Measurements from ENCODE around the gene FOXI1.

Gene FOXI1

GRCh38 chr5:170126061-170126460, 20.4 kb downstream of the FOXI1 start:
- DNase-seq (ENCODE audit: low read depth), result no peak
- no peak overlapping the region for H3K4me3 ChIP-seq (ENCODE audit: low read length)
- no peak for TF ChIP-seq CTCF (IDR thresholded peaks at IDR 0.05; ENCODE audit: insufficient read depth, low read depth, low read length, missing control alignments)

GRCh38 chr5:170126626-170127025, 20.9 kb downstream of the FOXI1 start:
- H3K4me3 ChIP-seq (ENCODE audit: low read length), result no peak overlapping the region
- no peak for TF ChIP-seq CTCF (IDR thresholded peaks at IDR 0.05; ENCODE audit: insufficient read depth, low read depth, low read length, missing control alignments)
- DNase-seq (ENCODE audit: low read depth), result no peak

- no peak overlapping the region for H3K4me3 ChIP-seq (ENCODE audit: low read length)
- no peak for DNase-seq (ENCODE audit: low read depth)
- TF ChIP-seq CTCF (IDR thresholded peaks at IDR 0.05; ENCODE audit: insufficient read depth, low read depth, low read length, missing control alignments), result no peak
Measured at GRCh38 chr5:170131235-170131634, 25.5 kb downstream of the FOXI1 start.

DNA sequence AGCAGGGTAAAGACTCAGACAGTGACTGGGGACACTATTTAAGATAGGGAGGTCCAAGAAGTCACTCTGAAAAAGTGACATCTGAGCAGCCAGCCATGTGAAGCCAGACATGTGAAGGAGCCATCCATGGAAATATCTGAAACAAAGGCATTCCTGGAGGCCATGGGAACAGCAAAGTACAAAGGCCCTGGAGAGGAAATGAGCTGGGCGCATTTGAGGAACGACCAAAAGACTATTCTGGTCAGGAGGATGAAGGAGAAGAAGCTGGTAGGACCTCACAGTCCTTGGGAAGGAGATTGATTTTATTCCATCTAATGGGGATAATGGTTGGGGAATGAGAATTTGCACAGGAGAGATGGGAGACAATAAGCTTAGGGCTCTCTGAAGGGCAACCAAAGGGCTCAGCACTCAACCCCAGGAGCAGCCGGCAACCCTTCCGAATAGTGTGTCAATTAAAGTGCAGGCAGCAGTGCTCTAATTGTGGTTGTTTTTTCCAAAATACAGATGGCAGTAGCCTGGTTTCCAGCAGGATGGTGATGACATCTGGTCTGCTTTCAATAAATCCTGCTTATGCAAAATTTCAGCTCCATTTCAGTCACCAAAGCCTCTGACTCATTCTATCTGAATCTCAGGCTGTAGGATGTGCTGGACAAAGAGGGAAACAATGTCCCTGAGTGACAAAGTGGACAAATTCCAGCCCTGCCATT, 26.7 kb downstream of the FOXI1 start:
- H3K4me3 ChIP-seq (ENCODE audit: low read length), result no peak overlapping the region
- peak; percentile 34 for DNase-seq (ENCODE audit: low read depth)
- TF ChIP-seq CTCF (IDR thresholded peaks at IDR 0.05; ENCODE audit: insufficient read depth, low read depth, low read length, missing control alignments), result no peak

DNA sequence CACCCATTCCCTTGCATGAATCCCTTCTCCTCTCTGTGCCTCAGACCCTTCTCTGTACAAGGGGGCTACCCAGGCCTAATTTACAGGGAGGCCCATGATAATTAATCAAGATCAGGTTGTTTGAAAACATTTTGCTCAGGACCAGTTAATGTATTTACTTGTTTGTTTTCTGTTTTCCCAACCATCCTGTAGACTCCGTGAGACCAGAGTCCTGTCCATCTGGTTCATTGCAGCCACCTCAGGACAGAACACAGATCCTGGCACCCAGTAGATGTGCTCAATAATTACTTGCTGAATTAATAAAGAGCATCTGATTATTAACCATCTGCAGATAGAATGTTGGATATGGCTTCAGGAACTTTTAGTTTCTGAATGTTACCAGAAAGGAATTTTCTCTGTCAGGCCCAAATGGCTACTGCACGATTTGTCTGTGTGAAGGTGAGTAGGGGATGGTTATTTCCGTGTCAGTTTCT, 27.3 kb downstream of the FOXI1 start:
- no peak overlapping the region for H3K4me3 ChIP-seq (ENCODE audit: low read length)
- no peak for DNase-seq (ENCODE audit: low read depth)
- TF ChIP-seq CTCF (IDR thresholded peaks at IDR 0.05; ENCODE audit: insufficient read depth, low read depth, low read length, missing control alignments), result no peak

GRCh38 chr5:170135796-170136490, 30.2 kb downstream of the FOXI1 start:
- DNase-seq (ENCODE audit: low read depth), result peak; percentile 50
- H3K4me3 ChIP-seq (ENCODE audit: low read length), result no peak overlapping the region
- TF ChIP-seq CTCF (IDR thresholded peaks at IDR 0.05; ENCODE audit: insufficient read depth, low read depth, low read length, missing control alignments), result no peak
